Stimulated activated effector memory CD8-positive, alpha-beta T cell treated with anti-CD3 and anti-CD28 coated beads, Interleukin-12 subunit alpha, Interleukin-12 subunit beta, amount 100 ng/mL, for 72 hours (primary cell): Measurements from ENCODE around the gene FREM1.

Source experiments
- ATAC-seq: fragments of 150-1000 bp; cut with Tn5 transposase; 2 replicates; pipeline ENCODE4 v1.10.0; 2021
- DNase-seq, 2 donors: peaks; one replicate each; pipeline ENCODE4 v3.0.0; 2021 to 2022; ENCODE audit warnings: low spot score in 2 of 2
- H3K27ac Mint-ChIP-seq: one replicate; pipeline ENCODE4 v1.8.0; 2022; ENCODE audit warnings: mild to moderate bottlenecking, mixed read lengths
- H3K36me3 Mint-ChIP-seq: one replicate; pipeline ENCODE4 v1.8.0; 2022; ENCODE audit warnings: mild to moderate bottlenecking, mixed read lengths
- H3K4me1 Mint-ChIP-seq: one replicate; pipeline ENCODE4 v1.8.0; 2022; ENCODE audit warnings: mixed read lengths
- H3K4me3 Mint-ChIP-seq: one replicate; pipeline ENCODE4 v1.8.0; 2022; ENCODE audit warnings: mild to moderate bottlenecking, mixed read lengths
- H3K9me3 Mint-ChIP-seq: one replicate; pipeline ENCODE4 v1.8.0; 2022; ENCODE audit warnings: mixed read lengths

FREM1 gene

GRCh38 chr9:14782286-14783051 is 127.8 kb downstream of the FREM1 start:
- ATAC-seq, result no peak
- Mint-ChIP-seq H3K36me3 (no peaks in the 10 kb centered on the region), H3K9me3 (no peaks in the 10 kb centered on the region), H3K27ac (no peak overlapping the region), H3K4me1 (no peaks in the 10 kb centered on the region), H3K4me3 (no peak overlapping the region)
- no peak for DNase-seq

GRCh38 chr9:14780693-14781092 is 129.5 kb downstream of the FREM1 start:
- H3K4me1 Mint-ChIP-seq, result no peaks in the 10 kb centered on the region
- no peak overlapping the region for H3K27ac Mint-ChIP-seq
- DNase-seq (no peak), ATAC-seq (no peak)
- no peak overlapping the region for H3K4me3 Mint-ChIP-seq
- no peaks in the 10 kb centered on the region for H3K36me3 Mint-ChIP-seq
- H3K9me3 Mint-ChIP-seq, result no peaks in the 10 kb centered on the region

- H3K36me3 Mint-ChIP-seq, result no peaks in the 10 kb centered on the region
These were observed 130.0 kb downstream of the FREM1 start for GRCh38 chr9:14780251-14780650.

GRCh38 chr9:14779566-14780022 is 130.6 kb downstream of the FREM1 start:
- Mint-ChIP-seq H3K4me1 (no peaks in the 10 kb centered on the region), H3K27ac (no peak overlapping the region), H3K4me3 (no peak overlapping the region), H3K9me3 (no peaks in the 10 kb centered on the region), H3K36me3 (no peaks in the 10 kb centered on the region)
- no peak for ATAC-seq
- DNase-seq, result no peak

More at GRCh38 chr9:14780251-14780650, 130.0 kb downstream of the FREM1 start:
- Mint-ChIP-seq H3K4me1 (no peaks in the 10 kb centered on the region), H3K27ac (no peak overlapping the region), H3K9me3 (no peaks in the 10 kb centered on the region), H3K4me3 (no peak overlapping the region)
- DNase-seq (no peak), ATAC-seq (no peak)

GRCh38 chr9:14778565-14778964 is 131.7 kb downstream of the FREM1 start:
- no peaks in the 10 kb centered on the region for H3K4me1 Mint-ChIP-seq
- H3K36me3 Mint-ChIP-seq, result no peaks in the 10 kb centered on the region
- H3K4me3 Mint-ChIP-seq, result no peak overlapping the region
- DNase-seq (no peak), ATAC-seq (no peak)
- H3K27ac Mint-ChIP-seq, result no peak overlapping the region
- H3K9me3 Mint-ChIP-seq, result no peaks in the 10 kb centered on the region

GRCh38 chr9:14775917-14776316 is 134.3 kb downstream of the FREM1 start:
- no peak overlapping the region for H3K4me3 Mint-ChIP-seq
- no peak for ATAC-seq
- H3K9me3 Mint-ChIP-seq, result no peaks in the 10 kb centered on the region
- no peaks in the 10 kb centered on the region for H3K4me1 Mint-ChIP-seq
- DNase-seq, result no peak
- H3K36me3 Mint-ChIP-seq, result no peaks in the 10 kb centered on the region
- no peak overlapping the region for H3K27ac Mint-ChIP-seq

GRCh38 chr9:14770592-14770991 is 139.6 kb downstream of the FREM1 start:
- H3K4me3 Mint-ChIP-seq, result no peak overlapping the region
- no peaks in the 10 kb centered on the region for H3K36me3 Mint-ChIP-seq
- ATAC-seq, result no peak
- H3K27ac Mint-ChIP-seq, result no peak overlapping the region
- H3K4me1 Mint-ChIP-seq, result no peaks in the 10 kb centered on the region
- H3K9me3 Mint-ChIP-seq, result no peaks in the 10 kb centered on the region
- DNase-seq, result no peak

GRCh38 chr9:14769230-14769571 is 141.0 kb downstream of the FREM1 start:
- ATAC-seq (no peak), DNase-seq (no peak)
- Mint-ChIP-seq H3K36me3 (no peaks in the 10 kb centered on the region), H3K4me1 (no peaks in the 10 kb centered on the region), H3K27ac (no peak overlapping the region), H3K9me3 (no peaks in the 10 kb centered on the region), H3K4me3 (no peak overlapping the region)

GRCh38 chr9:14768405-14769229 is 141.6 kb downstream of the FREM1 start:
- no peaks in the 10 kb centered on the region for H3K4me1 Mint-ChIP-seq
- no peaks in the 10 kb centered on the region for H3K9me3 Mint-ChIP-seq
- DNase-seq, result no peak
- H3K4me3 Mint-ChIP-seq, result no peak overlapping the region
- no peak for ATAC-seq
- no peak overlapping the region for H3K27ac Mint-ChIP-seq
- no peaks in the 10 kb centered on the region for H3K36me3 Mint-ChIP-seq

- no peak for DNase-seq
- no peaks in the 10 kb centered on the region for H3K36me3 Mint-ChIP-seq
- no peak overlapping the region for H3K4me3 Mint-ChIP-seq
- H3K4me1 Mint-ChIP-seq, result no peaks in the 10 kb centered on the region
- no peak for ATAC-seq
- no peak overlapping the region for H3K27ac Mint-ChIP-seq
- H3K9me3 Mint-ChIP-seq, result no peaks in the 10 kb centered on the region
These were observed 143.9 kb downstream of the FREM1 start for GRCh38 chr9:14766299-14766698.

- H3K36me3 Mint-ChIP-seq, result no peaks in the 10 kb centered on the region
- no peak for DNase-seq
- no peak overlapping the region for H3K27ac Mint-ChIP-seq
- H3K4me3 Mint-ChIP-seq, result no peak overlapping the region
- ATAC-seq, result no peak
- H3K4me1 Mint-ChIP-seq, result no peaks in the 10 kb centered on the region
- no peaks in the 10 kb centered on the region for H3K9me3 Mint-ChIP-seq
These were observed 148.6 kb downstream of the FREM1 start for GRCh38 chr9:14761584-14761983.

GRCh38 chr9:14760060-14760459 is 150.2 kb downstream of the FREM1 start:
- Mint-ChIP-seq H3K9me3 (no peaks in the 10 kb centered on the region), H3K27ac (no peak overlapping the region), H3K36me3 (no peaks in the 10 kb centered on the region), H3K4me3 (no peak overlapping the region), H3K4me1 (no peaks in the 10 kb centered on the region)
- ATAC-seq (no peak), DNase-seq (no peak)

- Mint-ChIP-seq H3K27ac (no peak overlapping the region), H3K4me1 (no peaks in the 10 kb centered on the region), H3K36me3 (no peaks in the 10 kb centered on the region), H3K4me3 (no peak overlapping the region), H3K9me3 (no peaks in the 10 kb centered on the region)
- DNase-seq (no peak), ATAC-seq (no peak)
These were observed 153.9 kb downstream of the FREM1 start for GRCh38 chr9:14756291-14756690.

GRCh38 chr9:14752871-14753270 is 157.4 kb downstream of the FREM1 start:
- H3K4me3 Mint-ChIP-seq, result no peak overlapping the region

GRCh38 chr9:14752271-14752670 is 158.0 kb downstream of the FREM1 start:
- Mint-ChIP-seq H3K4me3 (no peak overlapping the region), H3K27ac (no peak overlapping the region), H3K9me3 (no peaks in the 10 kb centered on the region), H3K4me1 (no peaks in the 10 kb centered on the region), H3K36me3 (no peaks in the 10 kb centered on the region)
- DNase-seq, result no peak
- ATAC-seq, result no peak

More at GRCh38 chr9:14752871-14753270, 157.4 kb downstream of the FREM1 start:
- ATAC-seq (no peak), DNase-seq (no peak)
- Mint-ChIP-seq H3K9me3 (no peaks in the 10 kb centered on the region), H3K36me3 (no peaks in the 10 kb centered on the region), H3K4me1 (no peaks in the 10 kb centered on the region), H3K27ac (no peak overlapping the region)

GRCh38 chr9:14750821-14751220 is 159.4 kb downstream of the FREM1 start:
- no peak overlapping the region for H3K4me3 Mint-ChIP-seq
- no peaks in the 10 kb centered on the region for H3K4me1 Mint-ChIP-seq
- no peaks in the 10 kb centered on the region for H3K9me3 Mint-ChIP-seq
- DNase-seq, result no peak
- no peak for ATAC-seq
- no peak overlapping the region for H3K27ac Mint-ChIP-seq
- H3K36me3 Mint-ChIP-seq, result no peaks in the 10 kb centered on the region
